HEK293T (cell line): ENCODE data around the gene PITPNB.

Experiments used
- CTCF ChIA-PET: fragments of 350-600 bp; formaldehyde crosslinking; extraction: SDS; loops from one replicate; lab custom pipeline; 2021; ENCODE audit warnings: antibody characterized with exemption, inconsistent platforms; lab: Yijun Ruan, JAX
- POLR2A ChIA-PET: fragments of 350-600 bp; formaldehyde crosslinking; extraction: SDS; loops from one replicate; lab custom pipeline; 2020; ENCODE audit warnings: antibody characterized with exemption, inconsistent platforms; lab: Yijun Ruan, JAX
- DNase-seq: peaks from one replicate; pipeline ENCODE4 v3.0.0; 2012; ENCODE audit warnings: mixed read lengths; ENCODE audit errors: extremely low spot score
- ARNT ChIP-seq: fragments of 450-650 bp; IDR thresholded peaks from 2 replicates; pipeline ENCODE4 v1.6.1; 2017; ENCODE audit warnings: mild to moderate bottlenecking
- CTBP1 ChIP-seq: fragments of 450-650 bp; IDR thresholded peaks from 2 replicates; pipeline ENCODE4 v1.6.1; 2016; ENCODE audit warnings: borderline replicate concordance
- ELF4 ChIP-seq: fragments of 450-650 bp; IDR thresholded peaks from 2 replicates; pipeline ENCODE4 v1.6.1; 2017; ENCODE audit warnings: antibody characterized with exemption
- FOXK2 ChIP-seq: fragments of 450-650 bp; IDR thresholded peaks from 2 replicates; pipeline ENCODE4 v1.6.1; 2016; ENCODE audit warnings: mild to moderate bottlenecking
- FOXM1 ChIP-seq: fragments of 450-650 bp; IDR thresholded peaks from 2 replicates; pipeline ENCODE4 v1.6.1; 2017; ENCODE audit warnings: mild to moderate bottlenecking, borderline replicate concordance
- HDGF ChIP-seq: fragments of 450-650 bp; IDR thresholded peaks from 2 replicates; pipeline ENCODE4 v1.6.1; 2017; ENCODE audit warnings: antibody characterized with exemption, borderline replicate concordance
- L3MBTL2 ChIP-seq: fragments of 450-650 bp; conservative IDR thresholded peaks from 2 replicates; pipeline ENCODE4 v1.6.1; 2016; ENCODE audit warnings: mild to moderate bottlenecking
- LEF1 ChIP-seq: fragments of 450-650 bp; IDR thresholded peaks from 2 replicates; pipeline ENCODE4 v1.6.1; 2017; ENCODE audit warnings: mild to moderate bottlenecking, borderline replicate concordance
- NFRKB ChIP-seq: fragments of 450-650 bp; IDR thresholded peaks from 2 replicates; pipeline ENCODE4 v1.6.1; 2016; ENCODE audit warnings: mild to moderate bottlenecking, moderate library complexity
- SP1 ChIP-seq: fragments of 450-650 bp; IDR thresholded peaks from 2 replicates; pipeline ENCODE4 v1.6.1; 2017
- SUZ12 ChIP-seq: fragments of 450-650 bp; IDR thresholded peaks from 2 replicates; pipeline ENCODE4 v1.6.1; 2016; ENCODE audit warnings: mild to moderate bottlenecking
- TARDBP ChIP-seq: fragments of 450-650 bp; IDR thresholded peaks from 2 replicates; pipeline ENCODE4 v1.6.1; 2016
- ZNF384 ChIP-seq: fragments of 450-650 bp; IDR thresholded peaks from 2 replicates; pipeline ENCODE4 v1.6.1; 2016
- TF ChIP-seq, protein P1 (sequence below): fragments of 450-650 bp; IDR thresholded peaks from 2 replicates; pipeline ENCODE4 v1.6.1; 2016

PITPNB gene

DNA sequence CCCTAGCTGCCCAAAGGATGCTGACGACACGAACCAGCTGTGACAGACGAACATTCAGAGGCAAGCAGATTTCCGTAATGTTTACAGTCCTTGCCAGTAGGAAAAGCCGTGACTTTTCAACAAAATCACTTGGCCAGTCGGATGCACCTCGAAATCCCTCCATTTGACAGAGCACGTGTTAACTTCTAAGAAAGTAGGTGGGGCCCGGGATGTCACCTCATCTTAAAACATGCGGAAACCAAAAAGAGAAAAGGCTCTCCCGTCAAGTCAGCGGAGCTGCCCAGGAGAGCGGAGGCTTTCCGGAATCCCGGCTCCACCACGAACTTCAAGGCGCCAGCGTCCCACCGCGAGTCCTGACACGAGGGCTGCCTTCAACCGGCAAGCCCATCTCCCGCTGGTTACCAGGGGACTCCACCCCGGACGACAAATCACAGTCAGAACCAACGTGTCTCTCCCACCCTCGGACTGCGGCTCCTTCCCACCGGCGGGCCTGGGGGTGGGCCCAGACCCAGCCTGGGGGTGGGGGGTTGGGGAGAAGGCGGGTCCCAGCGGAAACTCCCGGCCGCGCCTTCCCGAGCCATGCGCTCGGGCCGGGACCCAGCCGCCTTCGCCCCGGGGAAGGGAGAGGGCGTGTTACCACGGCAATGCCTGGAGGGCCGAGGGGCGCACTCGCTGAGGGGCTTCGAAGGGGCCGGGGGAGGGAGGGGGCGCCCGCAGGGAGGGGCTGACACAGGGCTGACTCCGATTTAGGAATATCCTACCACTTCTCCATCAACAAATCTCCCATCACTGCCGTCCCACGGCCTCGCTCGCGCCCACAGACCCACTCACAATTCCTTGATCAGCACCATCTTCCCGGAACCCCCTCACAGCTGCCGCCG, 475 bp downstream of the PITPNB start:
- TF ChIP-seq L3MBTL2 (peak; percentile 92), ELF4 (no peak; the same call in 1 of the 2 replicates)
- TF ChIP-seq, protein P1, sequence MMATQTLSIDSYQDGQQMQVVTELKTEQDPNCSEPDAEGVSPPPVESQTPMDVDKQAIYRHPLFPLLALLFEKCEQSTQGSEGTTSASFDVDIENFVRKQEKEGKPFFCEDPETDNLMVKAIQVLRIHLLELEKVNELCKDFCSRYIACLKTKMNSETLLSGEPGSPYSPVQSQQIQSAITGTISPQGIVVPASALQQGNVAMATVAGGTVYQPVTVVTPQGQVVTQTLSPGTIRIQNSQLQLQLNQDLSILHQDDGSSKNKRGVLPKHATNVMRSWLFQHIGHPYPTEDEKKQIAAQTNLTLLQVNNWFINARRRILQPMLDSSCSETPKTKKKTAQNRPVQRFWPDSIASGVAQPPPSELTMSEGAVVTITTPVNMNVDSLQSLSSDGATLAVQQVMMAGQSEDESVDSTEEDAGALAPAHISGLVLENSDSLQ = peak; percentile 45
- POLR2A ChIA-PET = interaction anchor here (0.6 to 2.7 kb wide), 22 partner anchors 9 to 125 kb away, joined by 3 to 38 read pairs (median 4); no protein-coding TSS in a partner anchor
- CTCF ChIA-PET = interaction anchor here (0.6 to 1.0 kb wide), 2 partner anchors 32 to 956 kb away, joined by 3 to 5 read pairs; no protein-coding TSS in a partner anchor
- peak; percentile 66 for DNase-seq

DNA sequence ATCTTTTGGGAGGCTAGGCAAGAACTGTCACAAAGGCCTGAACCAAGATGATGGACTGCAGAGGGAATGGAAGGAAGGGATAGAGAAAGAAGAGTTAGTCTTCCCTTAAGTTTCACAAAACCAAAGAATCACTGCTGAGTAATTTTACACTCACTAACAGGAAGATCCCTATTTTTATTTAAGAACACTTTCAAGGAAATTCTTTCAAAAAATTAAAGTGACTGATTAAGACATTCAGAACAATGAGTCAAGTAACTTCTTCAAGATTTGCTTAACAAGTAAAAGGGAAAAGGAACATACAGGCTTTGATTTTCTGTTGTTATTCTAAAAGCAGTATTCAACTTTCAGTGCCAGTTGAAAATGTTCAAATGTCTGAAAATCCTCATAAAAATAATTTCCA, 3.1 kb downstream of the PITPNB start:
- TF ChIP-seq SUZ12 = no peak
- TF ChIP-seq HDGF = no peak
- TF ChIP-seq FOXK2 = no peak
- DNase-seq = no peak
- ChIA-PET CTCF (interaction anchor here (2.0 kb wide), 1 partner anchor 75 kb away, joined by 4 read pairs; no protein-coding TSS in a partner anchor), POLR2A (no interaction called here)

DNA sequence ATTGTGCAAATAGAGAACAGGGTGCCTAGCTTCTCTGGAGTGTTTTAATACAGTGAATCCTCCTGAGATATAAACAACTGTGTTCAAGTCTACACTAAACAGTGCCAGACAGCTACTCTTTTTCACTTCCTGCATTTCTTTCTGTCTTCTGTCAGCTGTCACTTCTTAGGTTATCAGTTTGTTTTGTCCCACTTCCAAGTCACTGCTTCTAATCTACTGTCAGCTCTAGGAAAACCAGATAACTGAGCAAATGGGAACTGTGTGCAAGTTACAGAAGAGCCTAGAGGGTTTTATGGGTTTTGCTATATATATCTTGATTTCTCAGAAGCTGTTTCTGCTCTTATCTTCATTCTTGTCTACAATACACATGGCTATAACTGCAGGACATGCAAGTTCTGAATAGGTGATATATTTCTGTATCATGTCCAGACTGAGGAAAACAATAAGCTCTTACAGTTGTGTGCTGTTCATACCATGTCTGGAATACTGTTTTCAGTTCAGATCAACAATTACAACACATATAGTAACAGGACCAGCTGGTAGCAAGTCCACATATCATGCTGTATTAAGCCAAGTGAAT, 5.8 kb downstream of the PITPNB start:
- ChIA-PET POLR2A (interaction anchor here (1.1 kb wide), 1 partner anchor 9 kb away, joined by 3 read pairs; no protein-coding TSS in a partner anchor), CTCF (interaction anchor here (0.8 to 1.3 kb wide), 4 partner anchors 10 to 107 kb away, joined by 3 to 6 read pairs (median 3); no protein-coding TSS in a partner anchor)

DNA sequence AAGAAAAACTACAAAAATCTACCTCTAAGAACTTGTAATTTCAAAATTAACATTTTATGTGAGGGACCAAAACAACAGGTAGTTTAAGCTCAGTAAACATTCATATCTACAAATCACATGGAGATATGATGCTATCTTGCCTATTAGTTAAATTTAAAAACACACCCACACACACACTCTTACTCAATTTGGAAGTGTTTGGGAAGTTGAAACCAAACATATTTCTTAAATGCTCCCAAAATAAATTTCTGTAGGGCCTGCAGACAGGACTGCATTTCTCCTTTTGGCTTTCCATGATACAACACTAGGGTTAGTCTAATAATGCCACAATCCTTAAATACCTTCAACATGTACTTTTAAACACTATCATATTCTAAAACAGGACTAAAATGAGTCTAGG, 7.0 kb downstream of the PITPNB start:
- ChIA-PET POLR2A (no interaction called here), CTCF (no interaction called here)
- TF ChIP-seq FOXM1 (no peak), ELF4 (no peak)
- no peak for DNase-seq

More for the DNA sequence above, 5.8 kb downstream of the PITPNB start:
- TF ChIP-seq NFRKB (no peak), L3MBTL2 (no peak)
- TF ChIP-seq, protein P1 = peak; percentile 14; the same call in 1 of the 2 replicates
- no peak for DNase-seq

DNA sequence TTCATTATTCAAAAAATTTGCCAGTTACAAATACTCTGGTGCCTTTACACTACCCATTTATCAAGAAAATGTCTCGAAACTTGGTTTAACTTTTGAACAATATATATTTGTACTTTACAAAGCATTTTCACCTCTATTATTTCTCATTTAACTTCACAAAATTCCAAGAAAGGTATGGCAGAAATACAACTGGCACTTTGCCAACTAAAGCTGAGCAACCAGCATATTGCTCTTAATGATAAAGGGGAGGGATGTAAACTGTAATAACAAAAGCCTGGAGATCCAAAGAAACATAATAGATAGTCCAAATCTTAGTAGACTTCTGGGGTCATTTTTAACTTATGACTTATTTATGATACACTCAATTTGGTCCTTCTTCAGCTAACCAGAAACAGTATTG, 7.7 kb downstream of the PITPNB start:
- CTCF ChIA-PET = no interaction called here
- DNase-seq = no peak
- no peak for TF ChIP-seq FOXK2
- TF ChIP-seq NFRKB = no peak
- TF ChIP-seq SUZ12 = no peak
- no peak for TF ChIP-seq HDGF
- TF ChIP-seq, protein P1 = no peak
- TF ChIP-seq L3MBTL2 = no peak
- no peak for TF ChIP-seq ARNT
- POLR2A ChIA-PET = interaction anchor here (1.9 kb wide), 1 partner anchor 9 kb away, joined by 5 read pairs; no protein-coding TSS in a partner anchor

DNA sequence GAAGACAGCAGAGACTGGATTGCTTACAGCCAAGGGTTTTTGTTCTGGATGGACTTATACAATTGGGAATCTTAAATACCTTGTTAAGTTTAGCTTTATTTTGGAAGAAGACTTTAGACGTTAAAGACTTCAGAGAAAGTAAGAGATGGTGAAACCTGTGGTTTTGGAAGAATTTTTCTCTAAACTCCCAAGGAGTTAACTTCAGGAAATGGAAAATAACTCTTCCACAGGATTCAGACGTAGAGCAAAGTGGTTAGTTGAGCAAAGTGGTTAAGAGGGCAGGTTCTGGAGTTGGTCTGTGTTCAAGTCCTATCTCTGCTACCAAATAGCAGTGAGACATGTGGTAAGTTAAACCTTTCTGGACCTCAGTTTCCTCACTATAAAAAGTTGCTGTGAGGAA, 12.8 kb downstream of the PITPNB start:
- no peak for DNase-seq
- CTCF ChIA-PET = no interaction called here

More for the DNA sequence above, 12.8 kb downstream of the PITPNB start:
- TF ChIP-seq L3MBTL2 = no peak
- TF ChIP-seq ZNF384 = no peak
- no peak for TF ChIP-seq FOXM1
- no peak for TF ChIP-seq FOXK2
- TF ChIP-seq CTBP1 = no peak
- TF ChIP-seq, protein P1 = no peak
- TF ChIP-seq LEF1 = no peak
- no peak for TF ChIP-seq HDGF
- no peak for TF ChIP-seq SUZ12
- no peak for TF ChIP-seq TARDBP
- no peak for TF ChIP-seq SP1
- TF ChIP-seq NFRKB = no peak
- no peak for TF ChIP-seq ARNT
- POLR2A ChIA-PET = interaction anchor here (1.3 kb wide), 1 partner anchor 12 kb away, joined by 3 read pairs; the partner anchor contains the start of gene PITPNB
